ENCODE measurements around the gene OVOL1.

OVOL1 gene

DNA sequence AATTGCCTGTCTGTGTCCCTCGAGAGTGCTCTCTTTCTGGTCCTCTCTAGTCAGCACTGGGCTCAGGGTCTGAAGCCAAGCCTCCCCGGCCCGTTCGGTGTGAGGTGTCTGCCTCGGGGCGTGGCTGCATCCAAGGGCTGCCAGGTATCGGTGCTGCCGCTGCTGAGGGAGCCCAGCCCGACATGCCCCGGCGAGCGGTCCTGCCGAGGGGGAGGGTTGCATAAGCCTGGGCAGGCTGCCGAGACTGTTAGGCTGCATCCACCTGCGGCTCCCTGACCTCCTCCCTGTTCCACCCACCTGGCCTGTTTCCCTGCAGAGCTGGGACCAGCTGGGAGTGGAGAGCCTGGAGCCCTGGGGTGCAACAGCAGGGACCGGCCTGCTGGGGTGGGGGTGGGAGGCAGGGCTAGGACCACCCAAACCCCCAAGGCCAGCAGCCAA lies 6.3 kb downstream of the OVOL1 start:
- Histone ChIP-seq H3K36me3 (ENCODE audit: control insufficient read depth, insufficient read depth, low read length) (peaks cover 16% of the 10 kb centered on the region), H3K9me3 (ENCODE audit: control insufficient read depth, insufficient read depth, low read depth, low read length) (no peaks in the 10 kb centered on the region), H3K4me1 (ENCODE audit: control insufficient read depth, insufficient read depth, low read length) (peaks cover 38% of the 10 kb centered on the region), H3K27me3 (ENCODE audit: control insufficient read depth, insufficient read depth, low read length) (peaks cover 13% of the 10 kb centered on the region), H3K9ac (ENCODE audit: low read length) (no peak overlapping the region), H3K4me3 (ENCODE audit: low read depth, low read length) (no peak overlapping the region), H3K27ac (ENCODE audit: low read depth, low read length) (no peak overlapping the region)

DNA sequence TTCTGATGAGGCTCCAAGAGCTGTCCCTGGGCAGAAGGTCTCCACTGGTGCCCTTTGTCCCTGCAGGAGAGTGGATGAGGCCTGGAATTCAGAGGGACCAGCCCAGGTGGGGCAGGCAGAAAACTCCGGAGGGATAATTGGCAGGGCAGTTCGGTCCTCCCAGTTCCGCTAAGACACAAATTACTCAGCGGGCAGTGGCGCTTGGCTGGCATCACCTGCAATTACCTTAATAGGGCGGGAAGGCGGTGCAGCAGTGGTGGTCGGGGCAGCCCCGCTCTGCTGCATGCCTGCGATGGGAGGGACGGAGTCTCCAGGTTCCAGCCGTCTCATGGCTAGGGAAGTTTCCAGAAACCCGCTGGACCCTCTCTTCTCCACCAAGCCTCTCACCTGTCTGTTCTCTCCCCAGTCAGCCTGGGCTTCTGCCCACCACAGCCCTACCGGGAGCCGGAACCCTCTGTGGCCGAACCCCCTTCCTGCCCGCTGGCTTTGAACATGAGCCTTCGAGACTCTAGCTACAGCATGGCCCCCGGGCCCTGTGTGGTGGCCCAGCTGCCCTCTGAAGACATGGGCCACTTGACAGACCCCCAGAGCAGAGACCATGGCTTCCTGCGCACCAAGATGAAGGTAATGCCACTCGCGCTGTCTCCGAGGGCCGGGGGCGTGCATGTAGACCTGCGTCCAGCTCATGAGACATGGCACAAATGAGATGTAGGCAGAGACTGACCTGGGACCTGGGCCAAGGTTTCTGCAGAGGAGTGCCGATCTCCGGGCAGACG lies 7.0 kb downstream of the OVOL1 start:
- no peak overlapping the region for H3K27ac ChIP-seq (ENCODE audit: low read depth, low read length)
- peaks cover 35% of the 10 kb centered on the region for H3K4me1 ChIP-seq (ENCODE audit: control insufficient read depth, insufficient read depth, low read length)
- H3K4me3 ChIP-seq (ENCODE audit: low read depth, low read length): no peak overlapping the region
- H3K9ac ChIP-seq (ENCODE audit: low read length): no peak overlapping the region
- H3K36me3 ChIP-seq (ENCODE audit: control insufficient read depth, insufficient read depth, low read length): peaks cover 16% of the 10 kb centered on the region
- H3K27me3 ChIP-seq (ENCODE audit: control insufficient read depth, insufficient read depth, low read length): peaks cover 6% of the 10 kb centered on the region; the same call in 1 of the 2 replicates
- H3K9me3 ChIP-seq (ENCODE audit: control insufficient read depth, insufficient read depth, low read depth, low read length): no peaks in the 10 kb centered on the region

DNA sequence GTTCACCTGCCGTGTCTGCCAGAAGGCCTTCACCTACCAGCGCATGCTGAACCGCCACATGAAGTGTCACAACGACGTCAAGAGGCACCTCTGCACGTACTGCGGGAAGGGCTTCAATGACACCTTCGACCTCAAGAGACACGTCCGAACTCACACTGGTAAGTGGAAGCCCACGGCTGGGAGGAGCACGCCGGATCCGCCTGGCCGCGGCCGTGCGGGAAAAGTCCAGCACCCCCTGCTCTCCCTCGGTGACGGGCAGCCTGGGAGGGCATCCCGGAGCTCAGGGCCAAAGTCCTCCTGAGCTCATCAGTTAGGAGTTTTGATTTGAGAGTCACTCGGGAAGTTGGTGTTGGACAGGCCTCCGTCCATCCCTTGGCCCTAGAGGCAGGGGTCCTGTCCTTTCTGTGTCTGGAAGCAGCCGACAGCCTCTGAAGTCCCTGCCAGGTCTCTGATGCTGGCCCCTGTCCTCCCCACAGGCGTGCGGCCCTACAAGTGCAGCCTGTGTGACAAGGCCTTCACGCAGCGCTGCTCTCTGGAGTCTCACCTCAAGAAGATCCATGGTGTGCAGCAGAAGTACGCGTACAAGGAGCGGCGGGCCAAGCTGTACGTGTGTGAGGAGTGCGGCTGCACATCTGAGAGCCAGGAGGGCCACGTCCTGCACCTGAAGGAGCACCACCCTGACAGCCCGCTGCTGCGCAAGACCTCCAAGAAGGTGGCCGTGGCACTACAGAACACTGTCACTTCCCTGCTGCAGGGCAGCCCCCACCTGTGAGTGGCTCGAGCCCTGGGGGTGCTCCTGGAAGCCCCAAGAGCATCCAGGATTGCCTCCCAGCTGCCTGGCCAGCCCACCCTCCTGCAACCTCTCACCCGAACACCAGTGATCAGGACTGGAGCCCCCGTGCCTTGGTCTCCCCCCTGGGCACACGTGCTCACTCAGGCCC lies 8.0 kb downstream of the OVOL1 start:
- H3K27me3 ChIP-seq (ENCODE audit: control insufficient read depth, insufficient read depth, low read length): no peaks in the 10 kb centered on the region
- H3K4me1 ChIP-seq (ENCODE audit: control insufficient read depth, insufficient read depth, low read length): peaks cover 30% of the 10 kb centered on the region

DNA sequence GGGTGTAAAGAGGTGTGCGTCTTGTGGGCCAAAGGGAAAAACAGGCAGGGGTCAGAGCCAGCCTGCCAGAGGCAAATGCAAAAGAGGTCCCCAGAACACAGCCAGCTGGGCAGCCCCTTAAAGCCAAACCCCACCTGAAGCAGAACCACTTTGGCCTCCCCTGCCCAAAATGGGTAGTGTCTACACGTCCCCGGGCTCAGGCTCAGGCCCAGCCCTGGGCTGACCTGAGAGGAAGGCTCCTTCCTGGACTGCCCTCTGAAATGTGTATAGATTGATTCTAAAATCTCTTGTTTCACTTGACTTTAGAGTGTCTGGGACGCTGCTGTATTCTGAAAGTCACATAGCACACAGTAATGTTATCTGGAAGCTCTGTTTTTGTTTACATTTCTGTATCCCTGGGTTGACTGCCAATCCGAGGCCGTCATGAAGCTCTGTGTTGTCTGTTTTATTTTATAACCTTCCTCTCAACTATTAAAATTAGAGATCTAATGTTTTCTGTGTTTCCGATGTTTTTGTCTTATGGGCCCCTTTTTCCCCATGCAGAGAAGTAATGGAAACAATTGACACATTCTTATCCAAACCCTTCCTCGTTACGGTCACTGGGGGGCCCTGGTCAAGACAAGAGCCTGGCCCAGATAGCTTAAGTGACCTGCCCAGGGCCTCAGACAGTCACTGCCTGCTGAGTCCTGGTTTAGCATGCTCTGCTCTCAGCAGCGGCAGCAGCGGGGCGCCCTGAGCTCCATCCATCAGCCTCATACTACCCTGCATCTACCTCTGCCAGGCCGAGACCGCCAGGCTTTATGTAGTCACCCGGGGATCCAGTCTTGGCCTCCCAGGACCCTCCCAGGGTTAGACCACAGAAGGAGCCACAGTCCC lies 10.1 kb downstream of the OVOL1 start:
- Histone ChIP-seq H3K27ac (ENCODE audit: low read depth, low read length) (no peak overlapping the region), H3K9ac (ENCODE audit: low read length) (no peak overlapping the region), H3K4me1 (ENCODE audit: control insufficient read depth, insufficient read depth, low read length) (peaks cover 26% of the 10 kb centered on the region), H3K9me3 (ENCODE audit: control insufficient read depth, insufficient read depth, low read depth, low read length) (no peaks in the 10 kb centered on the region), H3K27me3 (ENCODE audit: control insufficient read depth, insufficient read depth, low read length) (peaks cover 5% of the 10 kb centered on the region; the same call in 1 of the 2 replicates), H3K36me3 (ENCODE audit: control insufficient read depth, insufficient read depth, low read length) (peaks cover 16% of the 10 kb centered on the region), H3K4me3 (ENCODE audit: low read depth, low read length) (no peak overlapping the region)

More for the DNA sequence above, 8.0 kb downstream of the OVOL1 start:
- Histone ChIP-seq H3K27ac (ENCODE audit: low read depth, low read length) (no peak overlapping the region), H3K36me3 (ENCODE audit: control insufficient read depth, insufficient read depth, low read length) (peaks cover 16% of the 10 kb centered on the region), H3K9ac (ENCODE audit: low read length) (no peak overlapping the region), H3K9me3 (ENCODE audit: control insufficient read depth, insufficient read depth, low read depth, low read length) (no peaks in the 10 kb centered on the region), H3K4me3 (ENCODE audit: low read depth, low read length) (no peak overlapping the region)

DNA sequence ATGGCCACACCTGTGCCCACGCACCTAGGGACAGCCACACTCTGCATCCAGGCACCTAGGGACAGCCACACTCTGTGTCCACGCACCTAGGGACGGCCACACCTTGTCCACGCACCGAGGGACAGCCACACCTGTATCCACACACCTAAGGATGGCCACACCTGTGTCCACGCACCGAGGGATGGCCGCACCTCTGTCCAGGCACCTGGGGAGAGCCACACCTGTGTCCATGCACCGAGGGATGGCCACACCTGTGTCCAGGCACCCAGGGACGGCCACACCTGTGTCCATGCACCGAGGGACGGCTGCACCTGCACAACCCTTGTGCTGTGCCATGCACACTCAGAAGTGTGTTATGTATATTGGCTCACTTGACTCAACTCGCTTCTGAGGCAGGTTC lies 10.8 kb downstream of the OVOL1 start:
- peaks cover 16% of the 10 kb centered on the region for H3K36me3 ChIP-seq (ENCODE audit: control insufficient read depth, insufficient read depth, low read length)
- H3K9ac ChIP-seq (ENCODE audit: low read length): no peak overlapping the region
- no peak overlapping the region for H3K27ac ChIP-seq (ENCODE audit: low read depth, low read length)
- H3K4me1 ChIP-seq (ENCODE audit: control insufficient read depth, insufficient read depth, low read length): peaks cover 25% of the 10 kb centered on the region
- no peaks in the 10 kb centered on the region for H3K9me3 ChIP-seq (ENCODE audit: control insufficient read depth, insufficient read depth, low read depth, low read length)
- H3K4me3 ChIP-seq (ENCODE audit: low read depth, low read length): no peak overlapping the region
- peaks cover 5% of the 10 kb centered on the region; the same call in 1 of the 2 replicates for H3K27me3 ChIP-seq (ENCODE audit: control insufficient read depth, insufficient read depth, low read length)

DNA sequence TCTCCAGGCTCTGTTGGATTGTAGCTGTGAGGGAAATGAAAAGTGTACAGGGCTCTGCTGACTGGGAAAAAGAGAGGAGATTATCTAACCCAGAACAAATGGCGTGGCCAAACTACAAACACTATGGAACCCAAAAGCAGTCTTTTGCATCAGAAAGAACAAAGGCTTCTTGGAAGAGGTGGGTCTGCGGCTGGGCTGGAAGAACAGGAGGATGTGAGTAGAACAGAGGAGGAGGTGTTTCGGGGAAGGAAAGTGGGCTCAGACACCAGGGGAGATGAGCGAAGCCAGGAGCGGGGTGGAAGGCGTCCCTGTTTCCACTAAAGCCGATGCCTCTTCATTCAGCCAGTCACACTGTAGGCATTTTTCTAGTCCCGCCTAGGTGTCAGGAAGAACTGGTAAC lies 12.0 kb downstream of the OVOL1 start:
- Histone ChIP-seq H3K36me3 (ENCODE audit: control insufficient read depth, insufficient read depth, low read length) (peaks cover 16% of the 10 kb centered on the region), H3K9ac (ENCODE audit: low read length) (no peak overlapping the region), H3K4me3 (ENCODE audit: low read depth, low read length) (no peak overlapping the region), H3K27ac (ENCODE audit: low read depth, low read length) (no peak overlapping the region), H3K9me3 (ENCODE audit: control insufficient read depth, insufficient read depth, low read depth, low read length) (no peaks in the 10 kb centered on the region), H3K4me1 (ENCODE audit: control insufficient read depth, insufficient read depth, low read length) (peaks cover 17% of the 10 kb centered on the region), H3K27me3 (ENCODE audit: control insufficient read depth, insufficient read depth, low read length) (peaks cover 5% of the 10 kb centered on the region; the same call in 1 of the 2 replicates)

DNA sequence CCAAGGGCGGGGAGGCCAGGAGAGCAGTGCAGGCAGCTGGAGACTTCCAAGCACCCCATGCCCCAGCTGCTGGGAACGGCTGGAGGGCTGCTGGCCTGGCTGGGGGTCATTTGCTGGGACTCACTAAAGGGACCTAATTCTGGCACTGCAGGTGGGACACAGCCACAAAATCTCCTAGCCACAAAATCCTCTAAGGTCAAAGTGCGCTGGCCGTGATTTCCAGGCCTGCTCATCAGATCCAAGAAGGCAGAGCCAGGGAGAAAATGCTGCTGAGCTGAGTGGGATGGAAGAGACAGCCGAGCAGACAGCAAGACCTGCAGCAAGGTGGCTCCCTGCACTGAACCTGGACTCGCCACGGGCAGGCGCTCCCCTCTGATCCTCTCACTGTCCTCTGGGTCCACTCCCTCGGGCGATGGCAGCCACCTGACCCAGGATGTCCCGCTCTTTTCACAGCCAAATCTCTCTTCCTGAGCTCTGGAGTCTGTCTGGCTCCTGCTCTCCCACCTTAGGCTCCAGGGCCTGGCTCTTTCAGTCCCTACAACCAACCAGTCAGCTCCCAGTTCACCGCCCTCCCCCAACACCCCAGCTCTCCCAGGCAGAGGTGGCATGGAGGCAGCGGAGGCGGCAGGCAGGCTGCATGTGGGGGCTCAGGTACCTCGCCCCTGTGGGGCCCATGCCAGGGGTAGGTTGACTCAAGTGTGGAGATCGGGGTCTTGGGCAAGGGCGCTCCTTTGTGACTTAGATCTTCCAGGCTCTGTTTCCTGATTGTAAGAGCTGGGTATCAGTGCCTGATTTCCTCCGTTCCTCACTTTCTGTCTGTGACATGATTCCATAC lies 14.5 kb downstream of the OVOL1 start:
- H3K9me3 ChIP-seq (ENCODE audit: control insufficient read depth, insufficient read depth, low read depth, low read length): no peaks in the 10 kb centered on the region
- H3K9ac ChIP-seq (ENCODE audit: low read length): peak overlapping the region; percentile 20
- no peak overlapping the region for H3K27ac ChIP-seq (ENCODE audit: low read depth, low read length)
- H3K4me1 ChIP-seq (ENCODE audit: control insufficient read depth, insufficient read depth, low read length): peaks cover 17% of the 10 kb centered on the region
- H3K27me3 ChIP-seq (ENCODE audit: control insufficient read depth, insufficient read depth, low read length): peaks cover 5% of the 10 kb centered on the region; the same call in 1 of the 2 replicates
- no peaks in the 10 kb centered on the region for H3K36me3 ChIP-seq (ENCODE audit: control insufficient read depth, insufficient read depth, low read length)
- H3K4me3 ChIP-seq (ENCODE audit: low read depth, low read length): no peak overlapping the region

DNA sequence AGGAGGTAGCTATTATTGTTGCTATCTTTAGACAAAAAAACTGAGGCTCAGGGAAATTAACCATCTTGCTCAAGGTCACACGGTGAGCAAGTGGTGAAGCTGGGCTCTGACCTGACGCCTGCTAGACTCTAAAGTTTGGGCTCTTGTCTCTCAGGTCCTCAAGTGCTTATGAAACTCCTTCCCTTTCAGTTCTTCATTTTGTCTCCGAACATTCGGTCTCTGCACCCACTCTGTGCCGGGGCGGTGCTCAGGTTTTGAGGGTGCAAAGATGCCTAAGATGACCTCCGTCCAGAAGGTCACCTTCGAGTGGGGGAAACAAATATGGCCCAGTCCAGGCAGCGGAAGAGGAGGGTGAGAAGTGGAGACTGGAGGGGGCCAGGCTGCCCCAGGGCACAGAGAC lies 16.0 kb downstream of the OVOL1 start:
- H3K27ac ChIP-seq (ENCODE audit: low read depth, low read length): no peak overlapping the region
- H3K4me1 ChIP-seq (ENCODE audit: control insufficient read depth, insufficient read depth, low read length): peaks cover 13% of the 10 kb centered on the region
- no peak overlapping the region for H3K4me3 ChIP-seq (ENCODE audit: low read depth, low read length)
- peaks cover 5% of the 10 kb centered on the region; the same call in 1 of the 2 replicates for H3K27me3 ChIP-seq (ENCODE audit: control insufficient read depth, insufficient read depth, low read length)
- H3K36me3 ChIP-seq (ENCODE audit: control insufficient read depth, insufficient read depth, low read length): no peaks in the 10 kb centered on the region
- H3K9ac ChIP-seq (ENCODE audit: low read length): no peak overlapping the region
- no peaks in the 10 kb centered on the region for H3K9me3 ChIP-seq (ENCODE audit: control insufficient read depth, insufficient read depth, low read depth, low read length)

DNA sequence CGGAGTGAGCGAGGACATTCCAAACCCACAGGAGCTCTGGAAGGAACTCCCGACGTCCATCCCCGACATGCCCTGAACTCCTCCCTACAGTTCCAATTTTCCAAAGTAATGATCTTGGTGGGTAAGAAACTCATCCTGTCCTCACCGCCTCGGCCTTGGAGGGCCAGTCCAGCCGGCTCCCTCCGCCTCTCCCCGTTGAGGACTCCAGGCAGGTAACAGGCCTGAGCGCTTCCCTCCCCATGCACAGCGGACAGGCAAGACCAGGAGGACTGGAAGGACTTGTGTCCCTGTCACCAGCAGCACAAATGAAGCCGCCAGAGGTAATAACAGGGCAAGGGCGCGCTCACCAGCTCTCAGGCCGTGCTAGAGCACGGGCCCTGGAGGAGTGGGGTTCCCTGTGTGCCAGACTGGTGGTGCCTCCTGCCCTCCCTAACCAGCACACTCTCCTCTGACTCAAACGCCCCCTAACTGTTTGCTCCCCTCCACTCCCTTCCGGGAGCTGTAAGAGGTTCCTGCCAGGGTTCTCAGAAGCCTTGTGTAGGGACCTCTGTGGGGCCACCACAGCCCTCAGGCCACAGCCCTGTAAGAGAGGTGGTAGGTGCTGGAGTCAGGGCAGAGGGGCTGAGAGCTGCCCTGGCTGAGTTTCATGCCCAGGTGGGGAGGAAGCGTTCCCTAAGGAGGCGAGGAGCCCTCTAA lies 17.1 kb downstream of the OVOL1 start:
- Histone ChIP-seq H3K27me3 (ENCODE audit: control insufficient read depth, insufficient read depth, low read length) (peaks cover 9% of the 10 kb centered on the region; the same call in 1 of the 2 replicates), H3K4me3 (ENCODE audit: low read depth, low read length) (no peak overlapping the region), H3K9me3 (ENCODE audit: control insufficient read depth, insufficient read depth, low read depth, low read length) (no peaks in the 10 kb centered on the region), H3K36me3 (ENCODE audit: control insufficient read depth, insufficient read depth, low read length) (no peaks in the 10 kb centered on the region), H3K4me1 (ENCODE audit: control insufficient read depth, insufficient read depth, low read length) (peaks cover 9% of the 10 kb centered on the region), H3K9ac (ENCODE audit: low read length) (no peak overlapping the region), H3K27ac (ENCODE audit: low read depth, low read length) (no peak overlapping the region)

Data from HUES6 (cell line).